Skeletal muscle tissue (tissue), 4 donors: ENCODE measurements around the gene LTK. TPM values are rescaled to one million over a fixed set of nuclear protein-coding genes. Genes with fewer than 3 reads are reported as not detected.

ENCODE experiments used
- H3K27ac ChIP-seq: one replicate; pipeline ENCODE4 v1.7.0; 2013; ENCODE audit warnings: mild to moderate bottlenecking, low read depth, low read length, inconsistent platforms
- H3K27me3 ChIP-seq, 3 donors: one replicate each; pipeline ENCODE4 v1.7.0; 2013; ENCODE audit warnings: low read length in 3 of 3; ENCODE audit not compliant: control insufficient read depth in 3 of 3, insufficient read depth in 3 of 3
- H3K36me3 ChIP-seq, 3 donors: one replicate each; pipeline ENCODE4 v1.7.0; 2013; ENCODE audit warnings: low read length in 3 of 3; ENCODE audit not compliant: control insufficient read depth in 3 of 3, insufficient read depth in 3 of 3
- H3K4me1 ChIP-seq, 3 donors: one replicate each; pipeline ENCODE4 v1.7.0; 2013; ENCODE audit warnings: low read length in 3 of 3, mild to moderate bottlenecking in 3 of 3; ENCODE audit not compliant: control insufficient read depth in 3 of 3, insufficient read depth in 3 of 3
- H3K4me3 ChIP-seq, 3 donors: one replicate each; pipeline ENCODE4 v1.7.0; 2013; ENCODE audit warnings: low read length in 3 of 3
- H3K9ac ChIP-seq, 3 donors: one replicate each; pipeline ENCODE4 v1.7.0; 2013; ENCODE audit warnings: low read length in 3 of 3, mild to moderate bottlenecking in 3 of 3, moderate library complexity in 2 of 3, low read depth in 1 of 3
- H3K9me3 ChIP-seq, 3 donors: one replicate each; pipeline ENCODE4 v1.7.0; 2013; ENCODE audit warnings: low read length in 3 of 3; ENCODE audit not compliant: control insufficient read depth in 3 of 3
- total RNA-seq: library from RNA; depleted of rRNA; stranded (reverse); fragments of >200 nt; gene quantifications from one replicate; pipeline ENCODE4 v1.2.3, GENCODE V29; 2014
- donor health status: Osteomylitis.

The LTK gene
- total RNA-seq, 1 donor from 2014 or later, result 4.2 TPM

DNA sequence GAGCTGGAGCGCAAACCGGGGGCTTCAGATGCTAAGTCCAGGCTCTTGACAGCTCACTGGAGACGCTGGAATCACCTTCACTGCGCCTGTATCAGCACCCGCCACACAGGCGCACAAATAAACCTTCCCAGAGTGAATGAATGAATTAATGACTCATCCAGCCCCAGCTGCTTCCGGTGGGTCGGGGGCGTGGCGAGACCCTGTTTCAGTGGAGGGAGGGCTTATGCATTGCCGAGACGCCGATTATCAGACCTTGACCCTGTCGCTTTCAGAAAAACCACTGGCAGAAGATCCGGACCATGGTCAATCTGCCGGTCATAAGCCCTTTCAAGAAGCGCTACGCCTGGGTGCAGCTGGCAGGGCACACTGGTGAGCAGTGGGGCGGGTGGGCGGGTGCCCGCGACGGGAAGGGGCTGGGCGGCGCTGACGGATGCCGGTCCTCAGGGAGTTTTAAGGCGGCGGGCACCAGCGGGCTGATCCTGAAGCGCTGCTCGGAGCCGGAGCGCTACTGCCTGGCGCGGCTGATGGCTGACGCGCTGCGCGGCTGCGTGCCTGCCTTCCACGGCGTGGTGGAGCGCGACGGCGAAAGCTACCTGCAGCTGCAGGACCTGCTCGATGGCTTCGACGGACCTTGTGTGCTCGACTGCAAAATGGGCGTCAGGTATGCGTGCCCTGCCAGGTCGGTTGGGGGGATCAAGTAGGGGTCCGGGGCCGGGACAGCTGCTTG lies 12.3 kb downstream of the LTK start:
- no peak overlapping the region for H3K9ac ChIP-seq
- no peaks in the 10 kb centered on the region for H3K9me3 ChIP-seq
- peaks cover 46 to 66% (median 62%) of the 10 kb centered on the region in 3 donors for H3K27me3 ChIP-seq
- peak overlapping the region in 2 of 3 donors; percentile 41 to 52 for H3K4me3 ChIP-seq
- H3K36me3 ChIP-seq, result no peaks in the 10 kb centered on the region
- H3K27ac ChIP-seq, result no peak overlapping the region
- H3K4me1 ChIP-seq, result peaks cover 11 to 18% (median 14%) of the 10 kb centered on the region in 3 donors

GRCh38 chr15:41499109-41499851 lies 14.3 kb downstream of the LTK start:
- Histone ChIP-seq H3K9me3 (no peaks in the 10 kb centered on the region), H3K27me3 (peaks cover 55 to 71% (median 63%) of the 10 kb centered on the region in 3 donors), H3K27ac (no peak overlapping the region), H3K4me3 (no peak overlapping the region), H3K9ac (no peak overlapping the region), H3K4me1 (peaks cover 11 to 25% (median 21%) of the 10 kb centered on the region in 3 donors), H3K36me3 (no peaks in the 10 kb centered on the region)

DNA sequence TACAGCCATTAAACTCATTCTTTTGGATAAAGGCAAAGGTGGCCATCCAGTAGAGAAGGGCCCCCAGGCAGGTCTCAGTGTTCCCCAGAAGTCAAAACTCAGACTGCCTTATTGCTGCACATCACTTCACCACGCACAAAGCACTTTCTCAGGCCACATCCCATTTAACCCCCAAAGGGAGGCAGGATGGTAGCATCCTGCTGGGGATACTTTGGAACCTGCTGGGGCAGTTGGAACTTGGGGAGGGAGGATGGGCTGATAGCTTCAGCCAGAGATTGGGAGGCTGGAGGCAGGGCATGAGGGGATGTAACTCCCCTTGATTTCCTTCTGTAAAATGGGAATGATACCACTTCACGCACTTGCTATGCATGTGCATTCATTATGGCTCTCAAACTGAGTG lies 15.0 kb downstream of the LTK start:
- Histone ChIP-seq H3K27me3 (peaks cover 52 to 72% (median 61%) of the 10 kb centered on the region in 3 donors), H3K4me3 (no peak overlapping the region), H3K27ac (no peak overlapping the region), H3K36me3 (no peaks in the 10 kb centered on the region), H3K9ac (no peak overlapping the region), H3K4me1 (peaks cover 11 to 28% (median 24%) of the 10 kb centered on the region in 3 donors), H3K9me3 (no peaks in the 10 kb centered on the region)

DNA sequence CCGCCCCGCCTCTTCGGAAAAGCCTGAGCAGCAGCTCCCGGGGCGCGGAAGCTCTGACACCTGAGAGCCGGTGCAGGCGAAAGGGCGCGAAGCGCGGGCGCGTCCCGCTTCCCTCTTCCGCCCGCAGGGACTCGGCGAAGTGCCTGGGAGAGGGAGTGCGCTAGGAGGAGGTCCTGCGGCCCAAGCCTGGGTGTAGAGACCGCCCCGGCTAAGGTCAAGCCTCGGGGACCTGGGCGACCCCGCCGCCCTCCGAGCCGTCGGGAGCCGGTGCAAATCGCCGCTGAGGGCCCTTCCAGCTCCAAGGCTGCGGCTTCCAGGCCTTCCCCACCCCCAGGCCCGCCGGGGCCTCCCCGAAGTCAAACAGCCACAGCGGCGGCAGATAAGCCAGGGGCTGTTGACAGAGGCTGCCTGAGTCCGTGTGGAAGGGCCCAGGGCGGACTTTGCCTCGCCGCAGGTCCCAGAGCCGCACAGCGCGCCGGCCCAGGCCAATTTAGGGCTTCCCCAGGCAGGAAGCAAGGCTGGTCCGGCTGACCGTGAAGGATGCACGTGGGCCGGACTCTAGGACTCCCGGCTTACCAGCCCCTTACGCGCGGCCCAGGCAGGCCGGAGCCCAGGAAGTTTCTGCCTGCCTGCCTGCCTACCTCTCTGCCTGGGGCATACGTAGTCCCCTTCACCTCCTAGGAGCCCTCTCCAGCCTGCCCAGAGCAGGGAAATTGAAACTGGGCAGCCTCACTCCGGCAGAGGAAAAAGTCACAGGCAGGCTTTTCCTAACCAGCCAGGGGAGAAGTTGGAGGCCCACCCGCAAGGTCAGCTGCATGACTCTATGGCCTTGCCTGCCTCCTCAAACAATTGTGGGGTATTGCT lies 17.7 kb downstream of the LTK start:
- Histone ChIP-seq H3K9ac (no peak overlapping the region), H3K27ac (no peak overlapping the region), H3K36me3 (no peaks in the 10 kb centered on the region), H3K9me3 (no peaks in the 10 kb centered on the region), H3K4me1 (peaks cover 12 to 28% (median 21%) of the 10 kb centered on the region in 3 donors), H3K4me3 (no peak overlapping the region), H3K27me3 (peaks cover 48 to 72% (median 59%) of the 10 kb centered on the region in 3 donors)

DNA sequence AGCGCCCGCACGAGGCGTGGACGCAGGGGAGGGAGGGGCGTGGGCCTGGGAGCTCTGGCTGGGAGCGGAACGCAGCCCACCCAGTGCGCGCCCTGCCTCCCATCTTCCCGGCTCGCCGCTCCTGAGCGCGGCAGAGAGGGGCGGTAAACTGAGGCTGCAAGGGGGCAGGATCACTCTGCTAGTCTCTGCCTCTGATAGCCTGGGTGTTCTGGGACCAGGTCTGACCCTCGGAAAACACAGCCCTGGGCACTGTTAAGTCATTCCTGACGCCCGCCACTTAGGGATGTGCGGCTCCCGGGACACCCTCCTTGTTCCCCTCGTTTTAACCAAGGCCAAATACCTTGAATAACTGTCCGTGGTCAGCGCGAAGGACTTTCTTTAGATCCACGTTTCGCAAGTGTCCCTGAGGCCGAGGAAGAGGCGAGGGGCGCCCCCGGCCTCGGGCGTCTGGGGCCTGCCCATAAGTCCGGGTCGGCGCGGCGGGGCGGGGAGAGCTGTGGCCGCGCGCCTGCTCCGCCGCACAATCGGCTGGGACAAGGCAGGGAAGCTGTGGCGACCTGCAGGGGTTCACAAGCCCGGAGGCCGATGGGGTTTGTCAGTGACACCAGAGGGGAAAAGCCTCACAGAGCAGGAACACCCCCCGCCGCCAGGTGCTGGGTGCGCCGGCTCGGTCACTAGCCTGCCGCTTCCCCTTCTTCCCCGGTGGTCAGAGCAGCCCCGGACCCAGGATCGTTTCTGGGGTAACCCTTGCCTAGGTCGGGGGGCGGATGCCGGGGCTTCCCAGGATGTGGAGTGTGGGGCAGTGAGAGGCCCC lies 18.5 kb downstream of the LTK start:
- Histone ChIP-seq H3K9me3 (no peaks in the 10 kb centered on the region), H3K9ac (no peak overlapping the region), H3K27me3 (peaks cover 49 to 73% (median 59%) of the 10 kb centered on the region in 3 donors), H3K4me3 (peak overlapping the region in 1 of 3 donors; percentile 38), H3K4me1 (peaks cover 12 to 31% (median 24%) of the 10 kb centered on the region in 3 donors), H3K36me3 (no peaks in the 10 kb centered on the region), H3K27ac (no peak overlapping the region)

DNA sequence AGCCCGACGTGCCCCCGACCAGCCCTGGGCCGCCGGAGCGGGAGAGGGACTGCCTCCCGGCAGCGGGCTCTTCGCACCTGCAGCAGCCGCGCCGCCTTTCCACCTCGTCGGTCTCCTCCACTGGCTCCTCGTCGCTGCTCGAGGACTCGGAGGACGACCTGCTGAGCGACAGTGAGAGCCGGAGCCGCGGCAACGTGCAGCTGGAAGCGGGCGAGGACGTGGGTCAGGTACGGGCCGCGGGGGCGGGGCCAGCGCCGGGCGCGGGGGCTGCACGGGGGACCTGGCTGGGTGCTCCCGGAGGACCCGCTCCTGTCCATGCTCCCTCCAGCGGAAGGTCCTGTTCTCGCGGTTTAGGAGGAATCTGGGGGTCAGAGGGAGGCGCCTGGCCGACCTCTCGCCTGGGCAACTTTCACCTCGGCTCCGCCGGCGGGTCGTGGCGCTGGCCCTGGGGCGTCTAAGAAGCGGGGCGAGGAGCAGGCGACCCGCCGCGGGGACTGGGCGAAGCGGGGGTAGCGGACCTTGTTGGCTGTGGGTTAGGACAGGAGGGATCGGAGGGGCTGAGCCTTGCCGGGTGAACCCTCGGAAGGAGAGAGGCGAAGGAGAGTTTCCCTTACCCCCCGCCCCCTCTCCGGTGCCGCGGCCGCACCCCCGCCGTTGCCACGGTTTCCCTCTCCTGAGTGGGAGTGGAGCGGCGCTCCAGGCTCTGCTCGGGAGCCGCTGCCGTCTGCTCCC lies 19.3 kb downstream of the LTK start:
- no peaks in the 10 kb centered on the region for H3K36me3 ChIP-seq
- H3K4me1 ChIP-seq, result peaks cover 12 to 31% (median 24%) of the 10 kb centered on the region in 3 donors
- H3K9ac ChIP-seq, result peak overlapping the region in 1 of 3 donors; percentile 16
- no peak overlapping the region for H3K27ac ChIP-seq
- H3K9me3 ChIP-seq, result no peaks in the 10 kb centered on the region
- peaks cover 47 to 73% (median 61%) of the 10 kb centered on the region in 3 donors for H3K27me3 ChIP-seq
- peak overlapping the region in 2 of 3 donors; percentile 35 to 60 for H3K4me3 ChIP-seq

DNA sequence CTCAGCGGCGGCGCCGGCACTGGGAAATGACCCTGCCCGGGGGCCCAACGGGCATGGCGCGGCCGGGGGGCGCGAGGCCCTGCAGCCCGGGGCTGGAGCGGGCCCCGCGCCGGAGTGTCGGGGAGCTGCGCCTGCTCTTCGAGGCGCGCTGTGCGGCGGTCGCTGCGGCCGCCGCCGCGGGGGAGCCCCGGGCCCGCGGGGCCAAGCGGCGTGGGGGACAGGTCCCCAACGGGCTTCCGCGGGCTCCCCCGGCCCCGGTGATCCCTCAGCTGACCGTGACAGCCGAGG lies 19.8 kb downstream of the LTK start:
- Histone ChIP-seq H3K27me3 (peaks cover 44 to 73% (median 58%) of the 10 kb centered on the region in 3 donors), H3K27ac (no peak overlapping the region), H3K4me1 (peaks cover 12 to 31% (median 24%) of the 10 kb centered on the region in 3 donors), H3K9ac (peak overlapping the region in 1 of 3 donors; percentile 16), H3K36me3 (no peaks in the 10 kb centered on the region), H3K4me3 (peak overlapping the region in 2 of 3 donors; percentile 35 to 60), H3K9me3 (no peaks in the 10 kb centered on the region)

- H3K27me3 ChIP-seq, result peaks cover 40 to 72% (median 53%) of the 10 kb centered on the region in 3 donors
- H3K4me3 ChIP-seq, result peak within 1 kb of the TSS; percentile 62 to 73 (median 71)
- no peak within 1 kb of the TSS for H3K27ac ChIP-seq
- H3K36me3 ChIP-seq, result no peaks in the 10 kb centered on the region
- peaks cover 12 to 31% (median 24%) of the 10 kb centered on the region in 3 donors for H3K4me1 ChIP-seq
- peak within 1 kb of the TSS; percentile 48 to 66 (median 51) for H3K9ac ChIP-seq
- H3K9me3 ChIP-seq, result no peaks in the 10 kb centered on the region
These were observed 20.3 kb downstream of the LTK start, which contains the start of gene ITPKA for GRCh38 chr15:41493205-41493901. Gene ITPKA, plus strand, starts transcription at chr15:41493874. Its CDS starts 54 bp downstream, at chr15:41493928.
